HEK293 (cell line): ENCODE data around the gene OR2F1.

ENCODE experiments used
- CTCF ChIA-PET: fragments of 350-600 bp; formaldehyde crosslinking; extraction: SDS; loops from one replicate; lab custom pipeline; 2021; ENCODE audit warnings: antibody characterized with exemption; lab: Yijun Ruan, JAX
- POLR2A ChIA-PET: fragments of 300-600 bp; formaldehyde crosslinking; extraction: SDS; loops from one replicate; lab custom pipeline; 2020; ENCODE audit warnings: antibody characterized with exemption, inconsistent platforms; lab: Yijun Ruan, JAX
- H3K27ac ChIP-seq: fragments of 200-500 bp; sonication (Bioruptor generic); 2 replicates; pipeline ENCODE4 v1.5.1; 2014; ENCODE audit warnings: low read depth, low read length, control low read depth, inconsistent platforms; ENCODE audit errors: extremely low read depth
- H3K36me3 ChIP-seq, 2 experiments: fragments of 200-500 bp in 1 of 2; sonication (Bioruptor generic) in 1 of 2; 1 replicate in 1 of 2; 2 replicates in 1 of 2; pipeline ENCODE4 v1.5.1; 2014 to 2017; ENCODE audit warnings: inconsistent platforms in 2 of 2, low read length in 2 of 2; ENCODE audit not compliant: control insufficient read depth in 2 of 2, insufficient read depth in 1 of 2
- H3K4me1 ChIP-seq: fragments of 200-500 bp; sonication (Bioruptor generic); 2 replicates; pipeline ENCODE4 v1.5.1; 2014; ENCODE audit warnings: mild to moderate bottlenecking, low read length, inconsistent platforms; ENCODE audit not compliant: control insufficient read depth, insufficient read depth
- H3K4me3 ChIP-seq: 2 replicates; pipeline ENCODE4 v1.5.1; 2011; ENCODE audit warnings: low read depth, mild to moderate bottlenecking, control low read depth, low read length, moderate library complexity
- H3K9me3 ChIP-seq: fragments of 200-500 bp; sonication (Bioruptor generic); 2 replicates; pipeline ENCODE4 v1.5.1; 2014; ENCODE audit warnings: low read depth, low read length, inconsistent platforms; ENCODE audit not compliant: control insufficient read depth, insufficient read depth
- BCL11B ChIP-seq: fragments of 450-650 bp; formaldehyde crosslinking; IDR thresholded peaks from 2 replicates; pipeline ENCODE4 v1.5.1; 2016; ENCODE audit warnings: low read depth, missing biosample characterization, missing genetic modification characterization
- OVOL3 ChIP-seq: fragments of 450-650 bp; formaldehyde crosslinking; IDR thresholded peaks from 2 replicates; pipeline ENCODE4 v1.5.1; 2016; ENCODE audit warnings: missing biosample characterization, missing genetic modification characterization
- SALL2 ChIP-seq: fragments of 450-650 bp; formaldehyde crosslinking; IDR thresholded peaks from 2 replicates; pipeline ENCODE4 v1.5.0; 2017; ENCODE audit warnings: missing biosample characterization, mild to moderate bottlenecking, missing genetic modification characterization, borderline replicate concordance
- SCRT1 ChIP-seq: fragments of 450-650 bp; formaldehyde crosslinking; IDR thresholded peaks from 2 replicates; pipeline ENCODE4 v1.5.1; 2016; ENCODE audit warnings: missing biosample characterization, missing genetic modification characterization, borderline replicate concordance
- SP3 ChIP-seq: fragments of 450-650 bp; formaldehyde crosslinking; IDR thresholded peaks from 2 replicates; pipeline ENCODE4 v1.5.1; 2016; ENCODE audit warnings: missing biosample characterization, missing genetic modification characterization
- ZBTB21 ChIP-seq: fragments of 450-650 bp; formaldehyde crosslinking; IDR thresholded peaks from 2 replicates; pipeline ENCODE4 v1.5.1; 2017; ENCODE audit warnings: missing biosample characterization, missing genetic modification characterization
- ZFHX2 ChIP-seq: fragments of 450-650 bp; formaldehyde crosslinking; conservative IDR thresholded peaks from 2 replicates; pipeline ENCODE4 v1.5.1; 2016; ENCODE audit warnings: missing biosample characterization, missing genetic modification characterization
- ZFP37 ChIP-seq: fragments of 450-650 bp; formaldehyde crosslinking; IDR thresholded peaks from 2 replicates; pipeline ENCODE4 v1.5.1; 2016; ENCODE audit warnings: missing biosample characterization, missing genetic modification characterization
- ZFP69B ChIP-seq: fragments of 450-650 bp; formaldehyde crosslinking; IDR thresholded peaks from 2 replicates; pipeline ENCODE4 v1.5.1; 2016; ENCODE audit warnings: missing biosample characterization, missing genetic modification characterization
- ZNF16 ChIP-seq: fragments of 450-650 bp; formaldehyde crosslinking; IDR thresholded peaks from 2 replicates; pipeline ENCODE4 v1.5.1; 2016; ENCODE audit warnings: low read depth, missing biosample characterization, missing genetic modification characterization
- ZNF19 ChIP-seq: fragments of 450-650 bp; formaldehyde crosslinking; IDR thresholded peaks from 2 replicates; pipeline ENCODE4; 2016; ENCODE audit warnings: missing biosample characterization, missing genetic modification characterization, low read depth
- ZNF2 ChIP-seq: fragments of 450-650 bp; formaldehyde crosslinking; IDR thresholded peaks from 2 replicates; pipeline ENCODE4 v1.5.1; 2016; ENCODE audit warnings: missing biosample characterization, missing genetic modification characterization
- ZNF202 ChIP-seq: fragments of 450-650 bp; formaldehyde crosslinking; IDR thresholded peaks from 2 replicates; pipeline ENCODE4 v1.5.1; 2016; ENCODE audit warnings: missing biosample characterization, missing genetic modification characterization, borderline replicate concordance
- ZNF221 ChIP-seq: fragments of 450-650 bp; formaldehyde crosslinking; IDR thresholded peaks from 2 replicates; pipeline ENCODE4 v1.5.1; 2017; ENCODE audit warnings: missing biosample characterization, missing genetic modification characterization, borderline replicate concordance
- ZNF266 ChIP-seq: fragments of 450-650 bp; formaldehyde crosslinking; IDR thresholded peaks from 2 replicates; pipeline ENCODE4 v1.5.1; 2016; ENCODE audit warnings: missing biosample characterization, missing genetic modification characterization, low read depth
- ZNF274 ChIP-seq, 2 experiments: fragments of 200-500 bp in 1 of 2; fragments of 450-650 bp in 1 of 2; sonication (Bioruptor generic) in 1 of 2; formaldehyde crosslinking in 1 of 2; IDR thresholded peaks; 2 replicates each; pipeline versions ENCODE4 v1.5.1 to v1.6.1; 2014 to 2016; ENCODE audit warnings: borderline replicate concordance in 1 of 2, inconsistent platforms in 1 of 2, low read length in 1 of 2, missing biosample characterization in 1 of 2, missing genetic modification characterization in 1 of 2
- ZNF426 ChIP-seq: fragments of 450-650 bp; formaldehyde crosslinking; IDR thresholded peaks from 2 replicates; pipeline ENCODE4 v1.5.1; 2017; ENCODE audit warnings: missing biosample characterization, missing genetic modification characterization, mild to moderate bottlenecking, inconsistent platforms, moderate library complexity
- ZNF548 ChIP-seq: fragments of 450-650 bp; formaldehyde crosslinking; IDR thresholded peaks from 2 replicates; pipeline ENCODE4 v1.5.1; 2016; ENCODE audit warnings: missing biosample characterization, missing genetic modification characterization
- ZNF626 ChIP-seq: fragments of 450-650 bp; sonication (Bioruptor Pico); formaldehyde crosslinking; IDR thresholded peaks from 2 replicates; pipeline ENCODE4 v1.5.1; 2018; ENCODE audit warnings: missing biosample characterization, missing genetic modification characterization, inconsistent platforms
- TF ChIP-seq, protein P1 (sequence below): fragments of 450-650 bp; formaldehyde crosslinking; IDR thresholded peaks from 2 replicates; pipeline ENCODE4 v1.5.1; 2016; ENCODE audit warnings: missing biosample characterization, missing genetic modification characterization

The OR2F1 gene, protein sequence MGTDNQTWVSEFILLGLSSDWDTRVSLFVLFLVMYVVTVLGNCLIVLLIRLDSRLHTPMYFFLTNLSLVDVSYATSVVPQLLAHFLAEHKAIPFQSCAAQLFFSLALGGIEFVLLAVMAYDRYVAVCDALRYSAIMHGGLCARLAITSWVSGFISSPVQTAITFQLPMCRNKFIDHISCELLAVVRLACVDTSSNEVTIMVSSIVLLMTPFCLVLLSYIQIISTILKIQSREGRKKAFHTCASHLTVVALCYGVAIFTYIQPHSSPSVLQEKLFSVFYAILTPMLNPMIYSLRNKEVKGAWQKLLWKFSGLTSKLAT

DNA sequence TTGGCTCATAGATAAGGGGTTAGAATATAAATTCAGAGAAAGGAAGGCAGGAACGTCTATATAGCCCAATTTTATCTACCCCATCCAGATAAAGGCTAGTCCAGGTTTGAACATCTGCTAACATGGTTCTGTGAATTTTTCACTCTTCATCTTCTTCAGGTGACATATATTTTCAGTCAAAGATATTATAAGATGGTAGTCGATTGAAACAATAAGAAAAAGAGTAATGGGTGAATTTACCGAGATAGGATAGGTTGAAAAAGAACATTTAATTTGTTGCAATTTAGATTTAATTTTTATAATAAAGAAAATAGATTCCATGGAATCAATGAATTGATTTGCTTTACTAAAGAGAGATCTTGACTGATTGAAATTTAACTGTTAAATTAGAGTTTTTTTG, at the start of gene OR2F1:
Gene OR2F1 (plus strand): TSS at position 301 of the 400 bp plus-strand sequence. CDS start 5,127 bp downstream, outside the sequence.
- H3K4me3 ChIP-seq = no peak within 1 kb of the TSS
- no peaks in the 10 kb centered on the region for H3K9me3 ChIP-seq
- POLR2A ChIA-PET = no interaction called here
- H3K36me3 ChIP-seq = no peaks in the 10 kb centered on the region
- CTCF ChIA-PET = interaction anchor here (0.9 kb wide), 1 partner anchor 52 kb away, joined by 3 read pairs; the partner anchor contains the start of gene TCAF1
- no peak for TF ChIP-seq ZFP69B (tag by site-specific recombination)
- TF ChIP-seq ZBTB21 (tag by site-specific recombination) = no peak
- no peak for TF ChIP-seq SALL2 (tag by site-specific recombination)
- no peak for TF ChIP-seq ZNF548
- TF ChIP-seq ZNF2 (tag by site-specific recombination) = no peak
- TF ChIP-seq BCL11B (tag by site-specific recombination) = no peak
- no peak for TF ChIP-seq ZNF221 (tag by site-specific recombination)
- no peak for TF ChIP-seq ZNF16 (tag by site-specific recombination)
- no peak for TF ChIP-seq SCRT1
- TF ChIP-seq ZNF426 (tag by site-specific recombination) = no peak
- no peak for TF ChIP-seq ZNF626 (tag by site-specific recombination)
- TF ChIP-seq ZNF19 (tag by site-specific recombination) = no peak
- no peak for TF ChIP-seq OVOL3
- H3K27ac ChIP-seq = no peak within 1 kb of the TSS
- H3K4me1 ChIP-seq = no peaks in the 10 kb centered on the region

DNA sequence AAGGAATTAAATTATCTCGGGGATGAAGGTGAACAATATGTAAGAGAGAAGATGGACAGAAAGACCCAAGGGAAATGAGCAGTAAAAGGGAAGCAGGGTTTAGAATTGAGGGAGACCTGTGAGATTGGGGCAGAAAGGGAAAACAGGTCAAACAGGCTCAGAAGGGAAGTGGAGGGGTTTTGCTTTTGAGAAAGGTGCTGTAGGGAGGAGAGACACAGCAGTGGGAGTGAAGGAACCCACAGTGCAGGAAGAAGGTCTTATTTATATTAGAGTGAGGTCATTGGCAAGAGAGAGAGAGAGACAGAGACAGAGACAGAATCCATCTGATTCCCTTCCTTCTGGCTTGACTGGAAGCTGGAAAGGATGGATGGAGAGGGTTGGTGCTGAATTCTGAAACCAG, 49.1 kb upstream of the OR2F1 start:
- ChIA-PET POLR2A (no interaction called here), CTCF (no interaction called here)
- H3K9me3 ChIP-seq = no peaks in the 10 kb centered on the region
- TF ChIP-seq ZNF266 (tag by site-specific recombination) (no peak), ZFHX2 (tag by site-specific recombination) (0 out of 2 replicates have a peak, but pooled peaks have one; percentile 9)
- H3K27ac ChIP-seq = no peak overlapping the region
- no peaks in the 10 kb centered on the region for H3K36me3 ChIP-seq
- no peaks in the 10 kb centered on the region for H3K4me1 ChIP-seq
- H3K4me3 ChIP-seq = no peak overlapping the region

DNA sequence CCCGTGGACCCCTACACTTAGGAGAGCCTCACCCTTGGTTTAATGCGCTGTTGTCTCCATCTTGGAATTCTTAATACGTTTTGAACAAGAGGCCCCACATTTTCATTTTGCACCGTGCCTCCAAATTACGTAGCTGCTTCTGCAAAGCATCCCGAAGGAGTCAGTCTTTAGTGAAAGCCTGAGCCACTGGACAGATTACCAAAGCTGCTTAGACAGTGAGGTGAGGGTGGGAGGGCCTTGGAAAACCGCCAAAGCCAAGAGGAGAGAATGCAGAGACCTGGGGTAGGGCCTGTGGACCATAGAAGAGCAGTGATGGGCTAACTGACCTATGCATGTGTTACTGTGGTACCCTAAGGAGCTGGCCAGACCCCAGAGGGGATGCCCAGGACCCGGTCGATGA, 48.5 kb upstream of the OR2F1 start:
- no peak overlapping the region for H3K27ac ChIP-seq
- no peaks in the 10 kb centered on the region for H3K36me3 ChIP-seq
- POLR2A ChIA-PET = no interaction called here
- TF ChIP-seq, protein P1, sequence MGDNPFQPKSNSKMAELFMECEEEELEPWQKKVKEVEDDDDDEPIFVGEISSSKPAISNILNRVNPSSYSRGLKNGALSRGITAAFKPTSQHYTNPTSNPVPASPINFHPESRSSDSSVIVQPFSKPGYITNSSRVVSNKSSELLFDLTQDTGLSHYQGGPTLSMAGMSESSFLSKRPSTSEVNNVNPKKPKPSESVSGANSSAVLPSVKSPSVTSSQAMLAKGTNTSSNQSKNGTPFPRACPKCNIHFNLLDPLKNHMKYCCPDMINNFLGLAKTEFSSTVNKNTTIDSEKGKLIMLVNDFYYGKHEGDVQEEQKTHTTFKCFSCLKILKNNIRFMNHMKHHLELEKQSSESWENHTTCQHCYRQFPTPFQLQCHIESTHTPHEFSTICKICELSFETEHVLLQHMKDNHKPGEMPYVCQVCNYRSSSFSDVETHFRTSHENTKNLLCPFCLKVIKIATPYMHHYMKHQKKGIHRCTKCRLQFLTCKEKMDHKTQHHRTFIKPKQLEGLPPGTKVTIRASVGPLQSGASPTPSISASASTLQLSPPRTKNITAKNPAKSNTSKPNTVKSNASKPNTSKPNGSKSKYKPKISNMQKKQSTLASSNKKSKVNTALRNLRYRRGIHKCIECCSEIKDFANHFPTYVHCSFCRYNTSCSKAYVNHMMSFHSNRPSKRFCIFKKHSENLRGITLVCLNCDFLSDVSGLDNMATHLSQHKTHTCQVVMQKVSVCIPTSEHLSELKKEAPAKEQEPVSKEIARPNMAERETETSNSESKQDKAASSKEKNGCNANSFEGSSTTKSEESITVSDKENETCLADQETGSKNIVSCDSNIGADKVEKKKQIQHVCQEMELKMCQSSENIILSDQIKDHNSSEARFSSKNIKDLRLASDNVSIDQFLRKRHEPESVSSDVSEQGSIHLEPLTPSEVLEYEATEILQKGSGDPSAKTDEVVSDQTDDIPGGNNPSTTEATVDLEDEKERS (tag by site-specific recombination) = no peak
- TF ChIP-seq ZFP37 (tag by site-specific recombination) (no peak), ZNF274 (IDR thresholded peaks at IDR 0.05; ENCODE audit: low read length) (no peak), ZNF274 (tag by site-specific recombination; IDR thresholded peaks at IDR 0.05; ENCODE audit: borderline replicate concordance) (no peak), ZNF202 (tag by site-specific recombination) (no peak), SP3 (tag by site-specific recombination) (no peak)
- no peak overlapping the region for H3K4me3 ChIP-seq
- no peaks in the 10 kb centered on the region for H3K4me1 ChIP-seq
- CTCF ChIA-PET = no interaction called here
- H3K9me3 ChIP-seq = no peaks in the 10 kb centered on the region
